ENCODE results near the gene CCDC57. TPM values are rescaled to one million over a fixed set of nuclear protein-coding genes. Genes with fewer than 3 reads are reported as not detected.

The CCDC57 gene
- total RNA-seq, 2 experiments from 2014 or later, result 49.8 to 54.9 TPM

GRCh38 chr17:82243648-82244412 is 31.2 kb upstream of the CCDC57 start:
- Mint-ChIP-seq H3K4me1 (peaks cover 53% of the 10 kb centered on the region), H3K9me3 (no peaks in the 10 kb centered on the region), H3K4me3 (no peak overlapping the region), H3K27me3 (no peaks in the 10 kb centered on the region), H3K36me3 (ENCODE audit: low read depth) (peaks cover 71% of the 10 kb centered on the region), H3K27ac (no peak overlapping the region)
- POLR2A ChIA-PET, result interaction anchor here (1.0 to 4.1 kb wide), 4 partner anchors 25 to 206 kb away, joined by 3 to 19 read pairs (median 3); no protein-coding TSS in a partner anchor
- DNase-seq, result no peak
- CTCF ChIA-PET, result no interaction called here

DNA sequence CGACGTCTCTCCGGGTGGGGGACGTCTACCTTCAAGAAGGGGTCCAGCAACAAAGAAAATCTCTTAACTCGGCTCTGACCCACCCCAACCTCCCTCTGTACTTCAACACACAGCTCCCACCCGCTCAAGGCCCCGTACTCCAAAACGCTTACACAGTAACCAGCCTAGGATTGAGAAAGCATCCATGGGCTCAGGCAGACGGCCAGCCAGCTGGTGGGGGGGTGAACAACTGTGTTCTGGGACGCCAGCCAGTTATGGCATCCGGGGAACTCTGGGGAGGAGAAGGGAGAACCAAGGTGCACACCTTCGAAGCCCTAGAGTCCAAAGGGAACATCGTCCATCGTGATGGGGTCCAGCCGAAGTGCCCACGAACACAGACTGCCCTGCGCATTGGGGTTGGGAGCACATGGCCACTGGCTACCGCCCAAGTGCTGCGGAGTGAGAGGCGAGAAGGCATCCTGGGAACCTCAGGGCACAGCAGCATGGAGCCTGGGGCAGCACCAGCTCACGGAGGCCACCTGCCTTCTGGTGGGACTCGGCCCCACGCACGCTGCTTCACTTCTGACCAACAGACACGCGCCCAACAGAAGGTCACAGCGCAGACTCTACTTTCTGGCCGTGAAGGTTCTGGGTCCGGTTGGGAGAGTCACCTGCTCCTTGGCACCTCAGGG is 30.5 kb upstream of the CCDC57 start:
- H3K4me1 Mint-ChIP-seq, result peaks cover 59% of the 10 kb centered on the region
- no peak for DNase-seq
- no peaks in the 10 kb centered on the region for H3K9me3 Mint-ChIP-seq
- POLR2A ChIA-PET, result interaction anchor here (0.6 to 4.1 kb wide), 5 partner anchors 16 to 206 kb away, joined by 3 to 19 read pairs (median 3); no protein-coding TSS in a partner anchor
- H3K27me3 Mint-ChIP-seq, result no peaks in the 10 kb centered on the region
- CTCF ChIA-PET, result no interaction called here
- no peak overlapping the region for H3K4me3 Mint-ChIP-seq
- peaks cover 68% of the 10 kb centered on the region for H3K36me3 Mint-ChIP-seq (ENCODE audit: low read depth)
- peak overlapping the region; percentile 16 for H3K27ac Mint-ChIP-seq

GRCh38 chr17:82242698-82242976 is 30.0 kb upstream of the CCDC57 start:
- CTCF ChIA-PET, result interaction anchor here (0.6 kb wide), 1 partner anchor 168 kb away, joined by 4 read pairs; no protein-coding TSS in a partner anchor
- no peaks in the 10 kb centered on the region for H3K27me3 Mint-ChIP-seq
- no peak for DNase-seq
- peaks cover 65% of the 10 kb centered on the region for H3K36me3 Mint-ChIP-seq (ENCODE audit: low read depth)
- POLR2A ChIA-PET, result interaction anchor here (0.6 to 4.1 kb wide), 7 partner anchors 11 to 207 kb away, joined by 3 to 19 read pairs (median 3); no protein-coding TSS in a partner anchor
- H3K4me1 Mint-ChIP-seq, result peaks cover 58% of the 10 kb centered on the region
- H3K4me3 Mint-ChIP-seq, result no peak overlapping the region
- no peaks in the 10 kb centered on the region for H3K9me3 Mint-ChIP-seq
- H3K27ac Mint-ChIP-seq, result no peak overlapping the region

DNA sequence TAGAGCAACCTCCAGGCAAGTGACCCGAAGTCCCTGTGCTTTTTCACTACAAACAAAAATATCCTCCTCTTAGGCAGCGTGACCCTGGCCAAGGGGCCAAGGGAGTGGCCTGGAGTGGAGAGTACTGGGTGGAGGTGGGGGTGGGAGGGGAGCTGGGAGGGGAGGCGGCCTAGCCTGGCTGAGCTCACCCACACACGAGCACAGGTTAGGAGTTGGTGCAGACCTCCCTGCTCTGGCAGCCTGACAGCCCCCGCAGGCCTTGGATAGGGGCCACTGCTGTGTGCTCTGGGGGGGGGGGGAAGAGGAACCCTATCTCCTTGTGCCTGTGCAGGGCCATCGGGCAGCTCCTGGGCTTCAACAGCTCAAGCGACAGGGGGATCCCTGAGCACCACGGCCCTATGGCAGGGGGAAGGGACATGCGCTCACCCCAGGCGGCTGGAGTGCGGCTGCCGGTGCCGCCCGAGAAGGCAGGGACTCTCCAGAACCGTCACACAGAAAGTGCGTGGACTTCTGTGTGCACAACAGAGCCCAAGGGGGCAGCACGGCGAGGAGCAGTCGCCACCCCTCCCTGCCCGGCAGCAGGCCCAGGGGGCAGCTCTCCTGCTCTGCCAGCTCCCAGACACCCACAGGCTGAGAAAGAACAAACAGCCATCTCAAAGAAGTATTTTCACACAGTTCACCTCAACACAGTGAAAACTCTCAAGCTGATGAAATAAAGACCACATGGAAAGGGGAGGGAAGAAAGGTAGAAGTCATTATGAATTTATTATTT is 29.5 kb upstream of the CCDC57 start:
- no peak for DNase-seq
- no peaks in the 10 kb centered on the region for H3K9me3 Mint-ChIP-seq
- ChIA-PET POLR2A (interaction anchor here (0.6 to 4.1 kb wide), 11 partner anchors 9 to 79 kb away, joined by 3 to 19 read pairs (median 3); partner anchors contain the start of genes CD7 and SLC16A3), CTCF (interaction anchor here (0.6 to 1.5 kb wide), 2 partner anchors 79 to 168 kb away, joined by 4 to 5 read pairs; no protein-coding TSS in a partner anchor)
- H3K27ac Mint-ChIP-seq, result peak overlapping the region; percentile 74
- no peaks in the 10 kb centered on the region for H3K27me3 Mint-ChIP-seq
- H3K4me1 Mint-ChIP-seq, result peaks cover 58% of the 10 kb centered on the region
- no peak overlapping the region for H3K4me3 Mint-ChIP-seq
- H3K36me3 Mint-ChIP-seq (ENCODE audit: low read depth), result peaks cover 64% of the 10 kb centered on the region

GRCh38 chr17:82241183-82241925 is 28.7 kb upstream of the CCDC57 start:
- Mint-ChIP-seq H3K27me3 (no peaks in the 10 kb centered on the region), H3K9me3 (no peaks in the 10 kb centered on the region), H3K4me3 (no peak overlapping the region), H3K27ac (peak overlapping the region; percentile 74), H3K36me3 (ENCODE audit: low read depth) (peaks cover 60% of the 10 kb centered on the region), H3K4me1 (peaks cover 58% of the 10 kb centered on the region)
- peak; percentile 23 for DNase-seq
- ChIA-PET POLR2A (interaction anchor here (0.8 to 4.1 kb wide), 8 partner anchors 9 to 80 kb away, joined by 3 to 19 read pairs (median 4); partner anchors contain the start of genes CD7 and SLC16A3), CTCF (interaction anchor here (1.5 kb wide), 1 partner anchor 80 kb away, joined by 5 read pairs; no protein-coding TSS in a partner anchor)

- ChIA-PET POLR2A (interaction anchor here (0.9 to 4.1 kb wide), 7 partner anchors 8 to 81 kb away, joined by 3 to 27 read pairs (median 5); partner anchors contain the start of genes CD7 and SLC16A3), CTCF (interaction anchor here (1.5 kb wide), 1 partner anchor 80 kb away, joined by 5 read pairs; no protein-coding TSS in a partner anchor)
- H3K4me3 Mint-ChIP-seq, result no peak overlapping the region
Measured at GRCh38 chr17:82240506-82241182, 28.0 kb upstream of the CCDC57 start.

GRCh38 chr17:82239926-82240505 is 27.4 kb upstream of the CCDC57 start:
- ChIA-PET CTCF (no interaction called here), POLR2A (interaction anchor here (0.6 to 4.1 kb wide), 5 partner anchors 11 to 124 kb away, joined by 4 to 27 read pairs (median 5); partner anchors contain the start of genes CD7 and SLC16A3)
- no peaks in the 10 kb centered on the region for H3K9me3 Mint-ChIP-seq
- H3K27ac Mint-ChIP-seq, result peak overlapping the region; percentile 74
- H3K4me3 Mint-ChIP-seq, result no peak overlapping the region
- peaks cover 65% of the 10 kb centered on the region for H3K4me1 Mint-ChIP-seq
- DNase-seq, result no peak
- peaks cover 52% of the 10 kb centered on the region for H3K36me3 Mint-ChIP-seq (ENCODE audit: low read depth)
- H3K27me3 Mint-ChIP-seq, result no peaks in the 10 kb centered on the region

More at GRCh38 chr17:82240506-82241182, 28.0 kb upstream of the CCDC57 start:
- Mint-ChIP-seq H3K36me3 (ENCODE audit: low read depth) (peaks cover 58% of the 10 kb centered on the region), H3K4me1 (peaks cover 62% of the 10 kb centered on the region), H3K27me3 (no peaks in the 10 kb centered on the region), H3K27ac (peak overlapping the region; percentile 74), H3K9me3 (no peaks in the 10 kb centered on the region)
- peak; percentile 20 for DNase-seq

GRCh38 chr17:82239401-82239925 is 26.8 kb upstream of the CCDC57 start:
- Mint-ChIP-seq H3K9me3 (no peaks in the 10 kb centered on the region), H3K27me3 (no peaks in the 10 kb centered on the region), H3K27ac (peak overlapping the region; percentile 44), H3K36me3 (ENCODE audit: low read depth) (peaks cover 46% of the 10 kb centered on the region), H3K4me1 (peaks cover 66% of the 10 kb centered on the region), H3K4me3 (peak overlapping the region; percentile 30)
- CTCF ChIA-PET, result interaction anchor here (1.6 kb wide), 1 partner anchor 180 kb away, joined by 4 read pairs; no protein-coding TSS in a partner anchor
- POLR2A ChIA-PET, result interaction anchor here (0.6 to 4.1 kb wide), 6 partner anchors 10 to 257 kb away, joined by 3 to 27 read pairs (median 9); partner anchors contain the start of gene SLC16A3
- no peak for DNase-seq

GRCh38 chr17:82238472-82239201 is 26.0 kb upstream of the CCDC57 start:
- Mint-ChIP-seq H3K27ac (peak overlapping the region; percentile 85), H3K36me3 (ENCODE audit: low read depth) (peaks cover 38% of the 10 kb centered on the region), H3K4me3 (peak overlapping the region; percentile 69), H3K27me3 (no peaks in the 10 kb centered on the region), H3K4me1 (peaks cover 65% of the 10 kb centered on the region), H3K9me3 (no peaks in the 10 kb centered on the region)
- peak; percentile 85 for DNase-seq
- POLR2A ChIA-PET, result interaction anchor here (0.8 to 4.7 kb wide), 9 partner anchors 9 to 257 kb away, joined by 3 to 27 read pairs (median 4); partner anchors contain the start of genes CCDC57, CD7 and SLC16A3
- CTCF ChIA-PET, result interaction anchor here (0.7 to 2.2 kb wide), 5 partner anchors 33 to 208 kb away, joined by 3 to 10 read pairs (median 4); no protein-coding TSS in a partner anchor

DNA sequence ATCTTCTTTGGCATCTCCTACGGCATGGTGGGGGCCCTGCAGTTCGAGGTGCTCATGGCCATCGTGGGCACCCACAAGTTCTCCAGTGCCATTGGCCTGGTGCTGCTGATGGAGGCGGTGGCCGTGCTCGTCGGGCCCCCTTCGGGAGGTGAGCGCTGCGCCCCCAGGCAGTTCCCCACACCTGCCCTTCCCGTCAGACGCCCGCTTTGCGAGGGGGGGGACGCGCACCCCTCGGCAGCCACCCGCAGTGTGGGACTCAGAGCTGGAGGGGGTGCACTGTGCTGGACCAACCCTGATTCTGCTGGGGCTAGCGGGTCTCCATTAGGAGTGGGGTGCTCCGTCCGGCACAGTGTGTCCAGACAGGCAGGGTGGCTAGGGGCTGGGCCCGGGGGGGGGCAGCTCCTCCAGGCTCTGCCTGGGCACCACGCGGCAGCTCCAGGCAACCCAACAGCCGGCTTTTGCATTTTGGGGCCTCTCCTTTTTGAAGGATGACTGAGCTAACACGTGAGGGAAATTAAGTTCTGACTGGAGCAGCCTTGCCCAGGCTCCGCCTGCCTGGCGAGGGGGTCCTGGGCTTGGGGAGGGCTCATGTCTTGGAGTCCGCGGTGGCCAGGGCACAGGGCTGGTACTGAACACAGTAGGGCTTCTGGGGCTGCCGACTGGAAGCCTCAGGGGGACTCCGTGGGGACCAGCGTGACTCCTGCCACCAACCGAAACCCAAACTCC is 25.3 kb upstream of the CCDC57 start:
- Mint-ChIP-seq H3K4me3 (no peak overlapping the region), H3K27ac (peak overlapping the region; percentile 85), H3K9me3 (no peaks in the 10 kb centered on the region), H3K4me1 (peaks cover 69% of the 10 kb centered on the region), H3K36me3 (ENCODE audit: low read depth) (peaks cover 35% of the 10 kb centered on the region), H3K27me3 (no peaks in the 10 kb centered on the region)
- peak; percentile 27 for DNase-seq
- POLR2A ChIA-PET, result interaction anchor here (1.0 to 4.7 kb wide), 7 partner anchors 9 to 96 kb away, joined by 3 to 27 read pairs (median 6); partner anchors contain the start of genes CCDC57, CD7, SECTM1 and SLC16A3
- CTCF ChIA-PET, result interaction anchor here (1.0 to 2.2 kb wide), 4 partner anchors 32 to 182 kb away, joined by 3 to 10 read pairs (median 4); no protein-coding TSS in a partner anchor

Measured in activated CD4-positive, alpha-beta memory T cell treated with anti-CD3 and anti-CD28 coated beads, Interleukin-2, amount 10 ng/mL, durations not matched to agents 7 days and 5 days (primary cell).